Neural cell (in vitro differentiated cells): ENCODE measurements around the gene DNAJC6. TPM values are rescaled to one million over a fixed set of nuclear protein-coding genes. Genes with fewer than 3 reads are reported as not detected.

Experiments
- H2AFZ ChIP-seq: fragments of 200-600, 300-800 bp; sonication (generic), shearing (Covaris generic); 2 replicates; pipeline ENCODE4 v1.6.0; 2014; ENCODE audit warnings: low read depth, mild to moderate bottlenecking, antibody characterized with exemption, low read length, moderate library complexity
- H3F3A ChIP-seq: fragments of 200-600 bp; shearing (Covaris generic); 2 replicates; pipeline ENCODE4 v1.6.1; 2016; ENCODE audit warnings: mild to moderate bottlenecking, moderate library complexity, mixed read lengths, antibody characterized with exemption, low read length; ENCODE audit not compliant: insufficient read depth, poor library complexity, severe bottlenecking
- H3K27ac ChIP-seq: fragments of 200-600, 300-800 bp; sonication (generic), shearing (Covaris generic); 2 replicates; pipeline ENCODE4 v1.5.1; 2014; ENCODE audit warnings: mild to moderate bottlenecking, low read length, moderate library complexity
- H3K27me3 ChIP-seq: fragments of 300-800, 200-600 bp; sonication (generic), shearing (Covaris generic); 2 replicates; pipeline ENCODE4 v1.6.0; 2014; ENCODE audit warnings: mild to moderate bottlenecking, low read depth, low read length, moderate library complexity; ENCODE audit not compliant: insufficient read depth
- H3K36me3 ChIP-seq: fragments of 300-800, 200-600 bp; sonication (generic), shearing (Covaris generic); 2 replicates; pipeline ENCODE4 v1.5.1; 2014; ENCODE audit warnings: mild to moderate bottlenecking, antibody characterized with exemption, low read length, moderate library complexity; ENCODE audit not compliant: insufficient read depth
- H3K4me2 ChIP-seq: fragments of 300-800, 200-600 bp; sonication (generic), shearing (Covaris generic); 2 replicates; pipeline ENCODE4 v1.6.0; 2014; ENCODE audit warnings: mild to moderate bottlenecking, low read length
- H3K4me3 ChIP-seq: fragments of 300-800, 200-600 bp; sonication (generic), shearing (Covaris generic); 2 replicates; pipeline ENCODE4 v1.5.1; 2014; ENCODE audit warnings: mild to moderate bottlenecking, low read length, moderate library complexity
- H3K79me2 ChIP-seq: fragments of 200-600 bp; shearing (Covaris generic); replicated peaks from 2 replicates; pipeline ENCODE4 v1.6.0; 2014; ENCODE audit warnings: mild to moderate bottlenecking, low read length, moderate library complexity; ENCODE audit not compliant: insufficient read depth
- H3K9ac ChIP-seq: fragments of 300-800, 200-600 bp; sonication (generic), shearing (Covaris generic); 2 replicates; pipeline ENCODE4 v1.6.1; 2016; ENCODE audit warnings: mild to moderate bottlenecking, low read length, mixed read lengths
- H3K9me2 ChIP-seq: fragments of 200-600 bp; shearing (Covaris generic); 2 replicates; pipeline ENCODE4 v1.6.1; 2016; ENCODE audit warnings: mild to moderate bottlenecking, low read length, mixed read lengths; ENCODE audit not compliant: insufficient read depth
- H3K9me3 ChIP-seq: fragments of 200-600, 300-800 bp; sonication (generic), shearing (Covaris generic); 2 replicates; pipeline ENCODE4 v1.6.1; 2016; ENCODE audit warnings: mild to moderate bottlenecking, mixed run types, low read length, moderate library complexity, mixed read lengths
- H4K20me1 ChIP-seq: fragments of 200-600 bp; shearing (Covaris generic); 2 replicates; pipeline ENCODE4 v1.6.1; 2016; ENCODE audit warnings: mild to moderate bottlenecking, mixed run types; ENCODE audit not compliant: insufficient read depth
- EP300 ChIP-seq: fragments of 450-650 bp; conservative IDR thresholded peaks from 2 replicates; pipeline ENCODE4 v1.6.1; 2014; ENCODE audit warnings: antibody characterized with exemption, mild to moderate bottlenecking, moderate library complexity; ENCODE audit not compliant: poor library complexity, severe bottlenecking
- EZH2 ChIP-seq: fragments of 200-600, 300-800 bp; shearing (Covaris generic), sonication (generic); IDR thresholded peaks from 2 replicates; pipeline ENCODE4 v1.6.1; 2014; ENCODE audit warnings: antibody characterized with exemption, low read length, borderline replicate concordance, mild to moderate bottlenecking; ENCODE audit not compliant: insufficient read depth, poor library complexity, severe bottlenecking
- MXI1 ChIP-seq: fragments of 450-650 bp; conservative IDR thresholded peaks from 2 replicates; pipeline ENCODE4 v1.6.1; 2014; ENCODE audit warnings: antibody characterized with exemption, mild to moderate bottlenecking; ENCODE audit not compliant: poor library complexity, severe bottlenecking
- POLR2AphosphoS5 ChIP-seq: IDR thresholded peaks from 2 replicates; pipeline ENCODE4 v1.6.1; 2012
- RAD21 ChIP-seq: fragments of 450-650 bp; conservative IDR thresholded peaks from 2 replicates; pipeline ENCODE4 v1.6.1; 2014; ENCODE audit warnings: antibody characterized with exemption, mild to moderate bottlenecking, moderate library complexity
- SMC3 ChIP-seq: fragments of 450-650 bp; conservative IDR thresholded peaks from 2 replicates; pipeline ENCODE4 v1.6.1; 2014; ENCODE audit warnings: antibody characterized with exemption, mild to moderate bottlenecking, moderate library complexity; ENCODE audit not compliant: poor library complexity
- TAF1 ChIP-seq: IDR thresholded peaks from 2 replicates; pipeline ENCODE4 v1.6.1; 2012; ENCODE audit warnings: low read depth
- polyA plus RNA-seq: library from polyadenylated mRNA; depleted of rRNA; stranded (reverse); fragments of >200 nt; gene quantifications from 2 replicates; pipeline ENCODE4 v1.2.3, GENCODE V29; 2014
- TF ChIP-seq, protein P1 (sequence below): IDR thresholded peaks from 2 replicates; pipeline ENCODE4 v1.6.1; 2012; ENCODE audit warnings: borderline replicate concordance
- TF ChIP-seq, protein P2 (sequence below): fragments of 450-650 bp; IDR thresholded peaks from 2 replicates; pipeline ENCODE4 v1.5.1; 2014; ENCODE audit warnings: antibody characterized with exemption, mild to moderate bottlenecking, moderate library complexity; ENCODE audit not compliant: poor library complexity, severe bottlenecking

DNAJC6 gene
- polyA plus RNA-seq, 1 donor from 2014 or later = 47.1 TPM

DNA sequence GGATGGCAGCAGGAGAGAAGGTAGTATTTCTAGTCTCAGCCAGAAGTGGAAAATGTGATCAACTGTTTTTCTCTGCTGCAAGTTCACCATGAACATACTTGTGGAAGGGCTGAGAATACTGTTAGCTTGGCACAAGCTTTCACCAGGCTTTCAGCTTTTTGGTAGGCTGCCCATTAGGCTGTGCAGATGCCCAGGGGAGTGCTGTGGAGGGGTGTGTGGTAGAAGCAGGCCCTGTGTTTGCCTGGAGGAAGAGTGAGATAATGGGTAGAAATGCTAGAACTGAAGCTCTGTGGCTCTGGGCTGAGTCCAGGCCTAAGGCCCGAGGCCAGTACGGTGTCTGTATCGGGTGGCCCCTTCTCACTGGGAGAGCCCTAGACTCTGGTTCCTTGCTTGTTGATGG is 9.8 kb downstream of the DNAJC6 start:
- no peaks in the 10 kb centered on the region for H3K9me2 ChIP-seq
- no peak overlapping the region for H2AFZ ChIP-seq
- TF ChIP-seq, protein P1, sequence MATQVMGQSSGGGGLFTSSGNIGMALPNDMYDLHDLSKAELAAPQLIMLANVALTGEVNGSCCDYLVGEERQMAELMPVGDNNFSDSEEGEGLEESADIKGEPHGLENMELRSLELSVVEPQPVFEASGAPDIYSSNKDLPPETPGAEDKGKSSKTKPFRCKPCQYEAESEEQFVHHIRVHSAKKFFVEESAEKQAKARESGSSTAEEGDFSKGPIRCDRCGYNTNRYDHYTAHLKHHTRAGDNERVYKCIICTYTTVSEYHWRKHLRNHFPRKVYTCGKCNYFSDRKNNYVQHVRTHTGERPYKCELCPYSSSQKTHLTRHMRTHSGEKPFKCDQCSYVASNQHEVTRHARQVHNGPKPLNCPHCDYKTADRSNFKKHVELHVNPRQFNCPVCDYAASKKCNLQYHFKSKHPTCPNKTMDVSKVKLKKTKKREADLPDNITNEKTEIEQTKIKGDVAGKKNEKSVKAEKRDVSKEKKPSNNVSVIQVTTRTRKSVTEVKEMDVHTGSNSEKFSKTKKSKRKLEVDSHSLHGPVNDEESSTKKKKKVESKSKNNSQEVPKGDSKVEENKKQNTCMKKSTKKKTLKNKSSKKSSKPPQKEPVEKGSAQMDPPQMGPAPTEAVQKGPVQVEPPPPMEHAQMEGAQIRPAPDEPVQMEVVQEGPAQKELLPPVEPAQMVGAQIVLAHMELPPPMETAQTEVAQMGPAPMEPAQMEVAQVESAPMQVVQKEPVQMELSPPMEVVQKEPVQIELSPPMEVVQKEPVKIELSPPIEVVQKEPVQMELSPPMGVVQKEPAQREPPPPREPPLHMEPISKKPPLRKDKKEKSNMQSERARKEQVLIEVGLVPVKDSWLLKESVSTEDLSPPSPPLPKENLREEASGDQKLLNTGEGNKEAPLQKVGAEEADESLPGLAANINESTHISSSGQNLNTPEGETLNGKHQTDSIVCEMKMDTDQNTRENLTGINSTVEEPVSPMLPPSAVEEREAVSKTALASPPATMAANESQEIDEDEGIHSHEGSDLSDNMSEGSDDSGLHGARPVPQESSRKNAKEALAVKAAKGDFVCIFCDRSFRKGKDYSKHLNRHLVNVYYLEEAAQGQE = no peak
- TF ChIP-seq, protein P2, sequence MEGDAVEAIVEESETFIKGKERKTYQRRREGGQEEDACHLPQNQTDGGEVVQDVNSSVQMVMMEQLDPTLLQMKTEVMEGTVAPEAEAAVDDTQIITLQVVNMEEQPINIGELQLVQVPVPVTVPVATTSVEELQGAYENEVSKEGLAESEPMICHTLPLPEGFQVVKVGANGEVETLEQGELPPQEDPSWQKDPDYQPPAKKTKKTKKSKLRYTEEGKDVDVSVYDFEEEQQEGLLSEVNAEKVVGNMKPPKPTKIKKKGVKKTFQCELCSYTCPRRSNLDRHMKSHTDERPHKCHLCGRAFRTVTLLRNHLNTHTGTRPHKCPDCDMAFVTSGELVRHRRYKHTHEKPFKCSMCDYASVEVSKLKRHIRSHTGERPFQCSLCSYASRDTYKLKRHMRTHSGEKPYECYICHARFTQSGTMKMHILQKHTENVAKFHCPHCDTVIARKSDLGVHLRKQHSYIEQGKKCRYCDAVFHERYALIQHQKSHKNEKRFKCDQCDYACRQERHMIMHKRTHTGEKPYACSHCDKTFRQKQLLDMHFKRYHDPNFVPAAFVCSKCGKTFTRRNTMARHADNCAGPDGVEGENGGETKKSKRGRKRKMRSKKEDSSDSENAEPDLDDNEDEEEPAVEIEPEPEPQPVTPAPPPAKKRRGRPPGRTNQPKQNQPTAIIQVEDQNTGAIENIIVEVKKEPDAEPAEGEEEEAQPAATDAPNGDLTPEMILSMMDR = no peak
- TF ChIP-seq RAD21 (no peak), TAF1 (no peak), SMC3 (no peak), EP300 (no peak), POLR2AphosphoS5 (no peak), EZH2 (no peak), MXI1 (no peak)
- H3K27ac ChIP-seq = no peak overlapping the region
- no peaks in the 10 kb centered on the region for H4K20me1 ChIP-seq
- peaks cover 3% of the 10 kb centered on the region for H3K36me3 ChIP-seq
- H3K4me2 ChIP-seq = no peak overlapping the region
- H3K27me3 ChIP-seq = no peaks in the 10 kb centered on the region
- no peaks in the 10 kb centered on the region for H3K79me2 ChIP-seq
- no peaks in the 10 kb centered on the region for H3F3A ChIP-seq
- no peak overlapping the region for H3K4me3 ChIP-seq
- no peaks in the 10 kb centered on the region for H3K9me3 ChIP-seq
- H3K9ac ChIP-seq = no peak overlapping the region

DNA sequence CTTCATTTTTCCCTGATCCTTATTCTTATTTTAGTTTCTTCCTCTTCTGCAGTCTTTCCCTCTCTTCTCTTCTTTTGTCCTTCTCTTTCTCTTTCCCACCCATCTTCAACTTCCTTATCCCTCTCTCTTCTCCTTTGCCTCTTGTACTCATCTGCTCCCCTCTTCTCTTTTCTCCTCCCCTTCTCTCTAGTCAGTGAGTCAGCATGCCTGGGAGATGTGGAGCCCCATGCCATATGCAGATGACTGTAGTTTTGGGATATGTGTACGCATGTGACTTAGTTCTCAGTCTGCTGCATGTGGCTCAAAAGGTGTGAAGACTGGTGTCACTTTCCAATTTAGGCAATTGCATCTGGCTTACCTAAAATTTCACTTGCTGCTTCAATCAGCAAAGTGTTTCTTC is 10.4 kb downstream of the DNAJC6 start:
- no peak overlapping the region for H3K4me2 ChIP-seq
- TF ChIP-seq, protein P1 = no peak
- TF ChIP-seq RAD21 (no peak), SMC3 (no peak), TAF1 (no peak)
- H3F3A ChIP-seq = no peaks in the 10 kb centered on the region
- peaks cover 3% of the 10 kb centered on the region for H3K36me3 ChIP-seq
- H3K9me2 ChIP-seq = no peaks in the 10 kb centered on the region
- H2AFZ ChIP-seq = no peak overlapping the region
- H3K9ac ChIP-seq = no peak overlapping the region
- no peaks in the 10 kb centered on the region for H4K20me1 ChIP-seq
- no peak overlapping the region for H3K4me3 ChIP-seq
- H3K27me3 ChIP-seq = no peaks in the 10 kb centered on the region
- H3K9me3 ChIP-seq = no peaks in the 10 kb centered on the region
- no peak overlapping the region for H3K27ac ChIP-seq
- H3K79me2 ChIP-seq = no peaks in the 10 kb centered on the region
